Amniotic epithelial cell (primary cell): ENCODE data around the gene TYSND1.
"Not testable (repeated sequence)": the region's sequence is repeated elsewhere in the genome, so short reads cannot be mapped to it uniquely, and the experiment has no call there.

ENCODE experiments used
- DNase-seq: peaks from one replicate; pipeline ENCODE4 v3.0.0-alpha.2; 2010; ENCODE audit warnings: low read depth

The TYSND1 gene

GRCh38 chr10:70163448-70163847 lies 16.9 kb upstream of the TYSND1 start:
- no peak for DNase-seq

- peak; percentile 47 for DNase-seq
Measured at GRCh38 chr10:70162892-70163201, 16.3 kb upstream of the TYSND1 start.

GRCh38 chr10:70162151-70162891 lies 15.8 kb upstream of the TYSND1 start:
- DNase-seq = peak; percentile 54

GRCh38 chr10:70160798-70161197 lies 14.3 kb upstream of the TYSND1 start:
- no peak for DNase-seq

- DNase-seq = not testable (repeated sequence)
Measured at GRCh38 chr10:70159366-70159765, 12.9 kb upstream of the TYSND1 start.

GRCh38 chr10:70158113-70158512 lies 11.6 kb upstream of the TYSND1 start:
- no peak for DNase-seq

GRCh38 chr10:70155255-70155838 lies 8.8 kb upstream of the TYSND1 start:
- no peak for DNase-seq

GRCh38 chr10:70148516-70148915 lies 2.0 kb upstream of the TYSND1 start:
- DNase-seq = no peak

GRCh38 chr10:70147259-70147625 lies 742 bp upstream of the TYSND1 start:
- DNase-seq = no peak

GRCh38 chr10:70145666-70146488 lies 623 bp downstream of the TYSND1 start:
- DNase-seq = peak; percentile 38

- DNase-seq = no peak
Measured at GRCh38 chr10:70145166-70145665, 1.3 kb downstream of the TYSND1 start.

GRCh38 chr10:70144372-70145110 lies 2.0 kb downstream of the TYSND1 start:
- no peak for DNase-seq

GRCh38 chr10:70142555-70142954 lies 3.9 kb downstream of the TYSND1 start:
- no peak for DNase-seq

- DNase-seq = no peak
Measured at GRCh38 chr10:70140297-70140696, 6.2 kb downstream of the TYSND1 start.

GRCh38 chr10:70139997-70140250 lies 6.6 kb downstream of the TYSND1 start:
- DNase-seq = no peak

- no peak for DNase-seq
Measured at GRCh38 chr10:70139151-70139996, 7.1 kb downstream of the TYSND1 start.

GRCh38 chr10:70137927-70138883 lies 8.3 kb downstream of the TYSND1 start:
- no peak for DNase-seq

GRCh38 chr10:70137135-70137534 lies 9.4 kb downstream of the TYSND1 start:
- DNase-seq = no peak

GRCh38 chr10:70135684-70136083 lies 10.8 kb downstream of the TYSND1 start:
- DNase-seq = no peak

GRCh38 chr10:70135046-70135445 lies 11.5 kb downstream of the TYSND1 start:
- DNase-seq = no peak
